ENCODE results near the gene YBX3.

- TF ChIP-seq POLR2A (IDR thresholded peaks at IDR 0.05; ENCODE audit: low read depth, low read length) (no peak), POLR2AphosphoS5 (IDR thresholded peaks at IDR 0.05; ENCODE audit: low read depth, low read length) (no peak), SPI1 (IDR thresholded peaks at IDR 0.05; ENCODE audit: low read depth, low read length) (no peak), TAF1 (IDR thresholded peaks at IDR 0.05; ENCODE audit: low read depth, low read length) (no peak)
Observed at GRCh38 chr12:10725003-10725402, 1.9 kb upstream of the YBX3 start.
